ENCODE results near the gene SLC9A9. TPM values are rescaled to one million over a fixed set of nuclear protein-coding genes. Genes with fewer than 3 reads are reported as not detected.

The SLC9A9 gene
- total and polyA plus RNA-seq, 9 of the 15 experiments (the other 6 are each of a cell fraction or from before 2014, with no cell fraction given), result 0.03 to 0.13 TPM; not detected in 7

GRCh38 chr3:143849854-143850549 lies 1.7 kb upstream of the SLC9A9 start:
- no peak for FAIRE-seq
- no peaks in the 10 kb centered on the region for H3K9me1 ChIP-seq (ENCODE audit: control insufficient read depth, insufficient read depth, low read length)

More at GRCh38 chr3:143849854-143850549, 1.7 kb upstream of the SLC9A9 start:
- H2AFZ ChIP-seq (ENCODE audit: low read depth, low read length), result no peak overlapping the region
- H3K4me1 ChIP-seq (replicated peaks in 1 of 2; ENCODE audit: control insufficient read depth in 2 of 2, insufficient read depth in 2 of 2, low read length in 2 of 2), result no peaks in the 10 kb centered on the region; a peak in 2 of 5 replicates
- no peaks in the 10 kb centered on the region for H3K9me3 ChIP-seq (replicated peaks; ENCODE audit: control insufficient read depth, insufficient read depth, low read depth, low read length)
- no peaks in the 10 kb centered on the region for H3K27me3 ChIP-seq (ENCODE audit: control insufficient read depth in 2 of 2, insufficient read depth in 2 of 2, low read length in 2 of 2)
- intact Hi-C loops (cut with micrococcal nuclease) (no loop called here), in situ Hi-C loops (cut with MboI) (no loop called here)
- no peaks in the 10 kb centered on the region for H3K79me2 ChIP-seq (ENCODE audit: control insufficient read depth, insufficient read depth, low read length)
- no peak overlapping the region for H3K9ac ChIP-seq (ENCODE audit: insufficient read depth in 1 of 2, low read depth in 2 of 2, low read length in 2 of 2)
- no peak overlapping the region for H3K27ac ChIP-seq (ENCODE audit: extremely low read depth, low read depth, low read length)
- TF ChIP-seq PML (IDR thresholded peaks at IDR 0.05; ENCODE audit: low read length) (no peak), ZFX (CRISPR knock-in tag; IDR thresholded peaks at IDR 0.05) (no peak), ZNF121 (CRISPR knock-in tag; conservative IDR thresholded peaks at IDR 0.05) (no peak), FOXP1 (CRISPR knock-in tag; IDR thresholded peaks at IDR 0.05) (no peak), ZNF778 (CRISPR knock-in tag; IDR thresholded peaks at IDR 0.05) (no peak), SRSF1 (IDR thresholded peaks at IDR 0.05; ENCODE audit: low read depth, low read length) (no peak), EGR1 (conservative IDR thresholded peaks at IDR 0.05) (no peak), ARHGAP35 (IDR thresholded peaks at IDR 0.05; ENCODE audit: partially characterized antibody) (no peak), ZNF707 (CRISPR knock-in tag; conservative IDR thresholded peaks at IDR 0.05) (no peak), SIN3A (IDR thresholded peaks at IDR 0.05; ENCODE audit: borderline replicate concordance in 2 of 2, control insufficient read depth in 1 of 2, low read depth in 2 of 2, low read length in 2 of 2) (no peak), CTBP1 (IDR thresholded peaks at IDR 0.05; ENCODE audit: borderline replicate concordance) (no peak), PHF8 (IDR thresholded peaks at IDR 0.05; ENCODE audit: borderline replicate concordance, low read length) (no peak), PHB2 (IDR thresholded peaks at IDR 0.05; ENCODE audit: low read depth) (no peak), ZNF324 (CRISPR knock-in tag; IDR thresholded peaks at IDR 0.05) (no peak), TSHZ1 (CRISPR knock-in tag; IDR thresholded peaks at IDR 0.05) (no peak), RBM34 (IDR thresholded peaks at IDR 0.05; ENCODE audit: borderline replicate concordance, insufficient read depth, low read length) (no peak), ZNF717 (CRISPR knock-in tag; IDR thresholded peaks at IDR 0.05) (no peak), RBFOX2 (IDR thresholded peaks at IDR 0.05; ENCODE audit: low read depth, low read length) (no peak)
- POLR2A ChIA-PET, result no interaction called here
- H4K20me1 ChIP-seq (replicated peaks; ENCODE audit: control insufficient read depth, insufficient read depth, low read length), result no peaks in the 10 kb centered on the region
- no peak overlapping the region for H3K4me2 ChIP-seq (ENCODE audit: insufficient read depth, low read length)
- no TSS peak for BruUV-seq (replicated peaks)
- DNase-seq (ENCODE audit: extremely low read depth in 1 of 4, low spot score in 3 of 4) (no peak), ATAC-seq (no peak)
- no peak overlapping the region for H3K4me3 ChIP-seq
- WGBS (ENCODE audit: insufficient coverage, low coverage, missing lambda C conversion rate), result 0% methylated on average over 4 of the region's 4 CpGs
- no peaks in the 10 kb centered on the region for H3K36me3 ChIP-seq (ENCODE audit: control insufficient read depth, insufficient read depth, low read length)
- CTCF ChIA-PET (ENCODE audit: low intra/inter-chr PET ratio), result no interaction called here
